HepG2 (cell line): Measurements from ENCODE around the gene INO80C. TPM values are rescaled to one million over a fixed set of nuclear protein-coding genes. Genes with fewer than 3 reads are reported as not detected.

ENCODE experiments used
- BRF2 ChIP-seq: sonication (generic); formaldehyde crosslinking; IDR thresholded peaks from 2 replicates; pipeline ENCODE4 v1.8.1; 2022; ENCODE audit warnings: mild to moderate bottlenecking, missing genetic modification reagents
- CEBPZ ChIP-seq: IDR thresholded peaks from 2 replicates; pipeline ENCODE4 v1.6.1; 2012; ENCODE audit warnings: low read length, improper control_type of control experiment
- HDAC1 ChIP-seq: sonication (generic); formaldehyde crosslinking; IDR thresholded peaks from 2 replicates; pipeline ENCODE4 v1.5.1; 2020; ENCODE audit warnings: mild to moderate bottlenecking, missing genetic modification reagents
- HOXA3 ChIP-seq: sonication (generic); formaldehyde crosslinking; IDR thresholded peaks from 2 replicates; pipeline ENCODE4 v1.5.0; 2020; ENCODE audit warnings: missing genetic modification reagents
- MXD1 ChIP-seq: sonication (generic); formaldehyde crosslinking; IDR thresholded peaks from 2 replicates; pipeline ENCODE4 v1.4.0; 2020; ENCODE audit warnings: mild to moderate bottlenecking, missing genetic modification reagents
- SAP130 ChIP-seq: IDR thresholded peaks from 2 replicates; pipeline ENCODE4 v1.6.1; 2016; ENCODE audit warnings: low read depth
- SOX13 ChIP-seq, 3 experiments: fragments of 450-650 bp in 1 of 3; sonication (generic) in 1 of 3; formaldehyde crosslinking in 1 of 3; IDR thresholded peaks in 2 of 3; conservative IDR thresholded peaks in 1 of 3; 2 replicates each; pipeline versions ENCODE4 v1.5.0 to v1.6.1; 2016 to 2020; ENCODE audit warnings: antibody characterized with exemption in 1 of 3, mild to moderate bottlenecking in 1 of 3, missing compliant biosample characterization in 1 of 3, missing genetic modification reagents in 1 of 3, moderate library complexity in 1 of 3
- STAT6 ChIP-seq: sonication (generic); formaldehyde crosslinking; IDR thresholded peaks from 2 replicates; pipeline ENCODE4 v1.4.0; 2020; ENCODE audit warnings: missing genetic modification reagents, mild to moderate bottlenecking, borderline replicate concordance
- TCF7 ChIP-seq: sonication (generic); IDR thresholded peaks from 2 replicates; pipeline ENCODE4 v1.6.1; 2016; ENCODE audit warnings: antibody characterized with exemption, low read depth
- TSC22D2 ChIP-seq: sonication (generic); formaldehyde crosslinking; IDR thresholded peaks from 2 replicates; pipeline ENCODE4 v1.5.1; 2020; ENCODE audit warnings: missing genetic modification reagents, mild to moderate bottlenecking, borderline replicate concordance
- ZBED4 ChIP-seq: sonication (generic); formaldehyde crosslinking; IDR thresholded peaks from 2 replicates; pipeline ENCODE4 v1.4.0; 2020; ENCODE audit warnings: missing genetic modification reagents, borderline replicate concordance
- ZNF251 ChIP-seq: sonication (generic); formaldehyde crosslinking; IDR thresholded peaks from 2 replicates; pipeline ENCODE4 v1.9.0; 2021; ENCODE audit warnings: mild to moderate bottlenecking, missing genetic modification reagents
- ZNF296 ChIP-seq: sonication (generic); formaldehyde crosslinking; conservative IDR thresholded peaks from 2 replicates; pipeline ENCODE4 v1.5.0; 2020; ENCODE audit warnings: mild to moderate bottlenecking, missing genetic modification reagents
- ZNF879 ChIP-seq: sonication (generic); formaldehyde crosslinking; IDR thresholded peaks from 2 replicates; pipeline ENCODE4 v1.8.1; 2023; ENCODE audit warnings: missing genetic modification reagents
- polyA plus RNA-seq, 8 experiments: library from polyadenylated mRNA; depleted of rRNA in 3 of 8; stranded (reverse) in 7 of 8; unstranded in 1 of 8; fragments of >200 nt; fragmentation: Illumina TruSeq in 4 of 8; extraction: Trizol in 4 of 8; gene quantifications; 2 replicates each; pipeline versions ENCODE4 v1.2.1 to v1.2.3, GENCODE V29; 2011 to 2016; ENCODE audit warnings: low read depth in 4 of 8, missing spikeins in 1 of 8, mixed read lengths in 1 of 8; ENCODE audit not compliant: insufficient read depth in 1 of 8
- total RNA-seq, 5 experiments: library from RNA; depleted of rRNA; stranded (reverse); fragments of >200 nt; fragmentation: Illumina TruSeq; extraction: Trizol; gene quantifications; 2 replicates each; pipeline ENCODE4 v1.2.3, GENCODE V29; 2016; ENCODE audit warnings: low read depth in 1 of 5
- TF ChIP-seq, protein P1 (sequence below): sonication (generic); formaldehyde crosslinking; IDR thresholded peaks from 2 replicates; pipeline ENCODE4 v1.8.0; 2022; ENCODE audit warnings: missing genetic modification reagents, mild to moderate bottlenecking, moderate library complexity, borderline replicate concordance

Gene INO80C
- total and polyA plus RNA-seq, 2 of the 13 experiments (the other 11 are each of a cell fraction or from before 2014, with no cell fraction given) = 8.2 to 15.4 TPM

- TF ChIP-seq, protein P1, sequence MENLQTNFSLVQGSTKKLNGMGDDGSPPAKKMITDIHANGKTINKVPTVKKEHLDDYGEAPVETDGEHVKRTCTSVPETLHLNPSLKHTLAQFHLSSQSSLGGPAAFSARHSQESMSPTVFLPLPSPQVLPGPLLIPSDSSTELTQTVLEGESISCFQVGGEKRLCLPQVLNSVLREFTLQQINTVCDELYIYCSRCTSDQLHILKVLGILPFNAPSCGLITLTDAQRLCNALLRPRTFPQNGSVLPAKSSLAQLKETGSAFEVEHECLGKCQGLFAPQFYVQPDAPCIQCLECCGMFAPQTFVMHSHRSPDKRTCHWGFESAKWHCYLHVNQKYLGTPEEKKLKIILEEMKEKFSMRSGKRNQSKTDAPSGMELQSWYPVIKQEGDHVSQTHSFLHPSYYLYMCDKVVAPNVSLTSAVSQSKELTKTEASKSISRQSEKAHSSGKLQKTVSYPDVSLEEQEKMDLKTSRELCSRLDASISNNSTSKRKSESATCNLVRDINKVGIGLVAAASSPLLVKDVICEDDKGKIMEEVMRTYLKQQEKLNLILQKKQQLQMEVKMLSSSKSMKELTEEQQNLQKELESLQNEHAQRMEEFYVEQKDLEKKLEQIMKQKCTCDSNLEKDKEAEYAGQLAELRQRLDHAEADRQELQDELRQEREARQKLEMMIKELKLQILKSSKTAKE (CRISPR knock-in tag) = no peak
- no peak for TF ChIP-seq BRF2 (CRISPR knock-in tag)
- no peak for TF ChIP-seq MXD1 (CRISPR knock-in tag)
- no peak for TF ChIP-seq TCF7
- TF ChIP-seq SOX13 (IDR thresholded peaks at IDR 0.05) = no peak
- TF ChIP-seq SOX13 (CRISPR knock-in tag; conservative IDR thresholded peaks at IDR 0.05 in 1 of 2, IDR thresholded peaks at IDR 0.05 in 1 of 2) = peak in 1 of 2 experiments; percentile 52; a peak in 1 of 4 replicates
- no peak for TF ChIP-seq TSC22D2 (CRISPR knock-in tag)
- TF ChIP-seq HDAC1 (CRISPR knock-in tag) = peak; percentile 44; the same call in 1 of the 2 replicates
- no peak for TF ChIP-seq HOXA3 (CRISPR knock-in tag)
- TF ChIP-seq ZBED4 (CRISPR knock-in tag) = no peak
- TF ChIP-seq ZNF879 = no peak
- TF ChIP-seq SAP130 (CRISPR knock-in tag) = peak; percentile 68
- TF ChIP-seq CEBPZ = no peak
- TF ChIP-seq ZNF296 = no peak
- TF ChIP-seq STAT6 (CRISPR knock-in tag) = 0 out of 2 replicates have a peak, but pooled peaks have one; percentile 49
- TF ChIP-seq ZNF251 (CRISPR knock-in tag) = no peak
Observed at GRCh38 chr18:35481960-35482366, 15.8 kb downstream of the INO80C start (continued).
